Measurements from ENCODE around the gene FASN. TPM values are rescaled to one million over a fixed set of nuclear protein-coding genes. Genes with fewer than 3 reads are reported as not detected.

FASN gene
- total and polyA plus RNA-seq, 2 of the 13 experiments (the other 11 are each of a cell fraction or from before 2014, with no cell fraction given) = 51.7 to 101 TPM

DNA sequence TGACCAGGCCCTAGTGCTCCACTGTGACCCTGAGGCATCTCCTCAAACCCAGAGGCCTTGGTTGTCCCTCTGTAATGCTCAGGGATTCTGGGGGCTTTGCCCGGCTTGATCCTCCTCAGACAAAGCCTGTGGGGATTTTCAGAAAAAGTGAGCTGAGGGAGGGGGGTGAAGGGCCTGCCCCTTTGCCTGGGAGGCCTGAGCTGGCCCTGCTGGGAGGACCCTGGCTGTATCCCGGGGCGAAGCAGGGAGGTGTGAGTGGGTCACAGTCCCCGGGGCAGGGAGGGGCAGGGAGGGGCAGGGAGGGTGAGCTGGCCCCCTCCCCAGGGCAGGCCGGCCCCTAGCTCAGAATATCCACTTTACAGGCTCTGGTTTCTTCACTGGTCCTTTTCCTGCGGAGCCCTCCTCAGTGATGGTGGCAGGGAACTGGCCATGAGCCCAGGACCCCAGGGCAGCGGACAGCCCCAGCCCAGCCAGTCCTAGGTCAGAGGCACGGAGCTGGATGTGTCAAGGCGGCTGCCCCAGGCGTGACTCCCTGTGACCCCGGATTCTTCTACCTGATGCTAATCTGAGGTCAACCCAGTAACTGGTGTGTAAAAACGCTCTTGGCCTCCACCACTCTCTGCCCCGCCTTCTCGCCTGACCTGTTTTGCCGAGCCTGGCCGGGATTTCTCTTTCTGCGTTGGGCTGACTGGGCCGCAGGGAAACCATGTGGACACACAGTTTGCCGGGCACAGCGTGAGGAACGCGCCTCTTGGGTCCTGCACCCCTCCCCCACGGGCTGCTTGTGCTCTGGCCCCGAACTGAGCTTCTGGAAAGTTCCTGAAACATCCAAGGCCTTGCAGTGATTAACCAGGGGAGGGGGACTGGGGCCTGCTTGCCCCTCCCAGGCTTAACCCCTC, 5.8 kb upstream of the FASN start (continued):
- TF ChIP-seq ZNF646 (CRISPR knock-in tag; IDR thresholded peaks at IDR 0.05) (no peak), ZNF891 (CRISPR knock-in tag; IDR thresholded peaks at IDR 0.05) (peak; percentile 93), ZNF34 (CRISPR knock-in tag; IDR thresholded peaks at IDR 0.05; ENCODE audit: borderline replicate concordance) (no peak), KDM3A (CRISPR knock-in tag; IDR thresholded peaks at IDR 0.05; ENCODE audit: low read depth) (peak; percentile 30; the same call in 1 of the 2 replicates), ZNF431 (CRISPR knock-in tag; IDR thresholded peaks at IDR 0.05; ENCODE audit: borderline replicate concordance, low read depth) (peak; percentile 81; the same call in 1 of the 2 replicates), ZNF276 (CRISPR knock-in tag; IDR thresholded peaks at IDR 0.05; ENCODE audit: low read depth) (no peak), PAF1 (CRISPR knock-in tag; IDR thresholded peaks at IDR 0.05) (no peak), PHF20 (CRISPR knock-in tag; IDR thresholded peaks at IDR 0.05) (no peak), NR2C2 (CRISPR knock-in tag; IDR thresholded peaks at IDR 0.05; ENCODE audit: borderline replicate concordance) (peak; percentile 91), CAMTA2 (CRISPR knock-in tag; IDR thresholded peaks at IDR 0.05; ENCODE audit: borderline replicate concordance) (no peak), NFE2 (CRISPR knock-in tag; IDR thresholded peaks at IDR 0.05) (no peak), ZBTB7A (CRISPR knock-in tag; IDR thresholded peaks at IDR 0.05) (peak; percentile 75), RXRB (CRISPR knock-in tag; IDR thresholded peaks at IDR 0.05; ENCODE audit: borderline replicate concordance) (peak; percentile 93), ZNF720 (CRISPR knock-in tag; IDR thresholded peaks at IDR 0.05) (no peak)
- TF ChIP-seq, protein P1, sequence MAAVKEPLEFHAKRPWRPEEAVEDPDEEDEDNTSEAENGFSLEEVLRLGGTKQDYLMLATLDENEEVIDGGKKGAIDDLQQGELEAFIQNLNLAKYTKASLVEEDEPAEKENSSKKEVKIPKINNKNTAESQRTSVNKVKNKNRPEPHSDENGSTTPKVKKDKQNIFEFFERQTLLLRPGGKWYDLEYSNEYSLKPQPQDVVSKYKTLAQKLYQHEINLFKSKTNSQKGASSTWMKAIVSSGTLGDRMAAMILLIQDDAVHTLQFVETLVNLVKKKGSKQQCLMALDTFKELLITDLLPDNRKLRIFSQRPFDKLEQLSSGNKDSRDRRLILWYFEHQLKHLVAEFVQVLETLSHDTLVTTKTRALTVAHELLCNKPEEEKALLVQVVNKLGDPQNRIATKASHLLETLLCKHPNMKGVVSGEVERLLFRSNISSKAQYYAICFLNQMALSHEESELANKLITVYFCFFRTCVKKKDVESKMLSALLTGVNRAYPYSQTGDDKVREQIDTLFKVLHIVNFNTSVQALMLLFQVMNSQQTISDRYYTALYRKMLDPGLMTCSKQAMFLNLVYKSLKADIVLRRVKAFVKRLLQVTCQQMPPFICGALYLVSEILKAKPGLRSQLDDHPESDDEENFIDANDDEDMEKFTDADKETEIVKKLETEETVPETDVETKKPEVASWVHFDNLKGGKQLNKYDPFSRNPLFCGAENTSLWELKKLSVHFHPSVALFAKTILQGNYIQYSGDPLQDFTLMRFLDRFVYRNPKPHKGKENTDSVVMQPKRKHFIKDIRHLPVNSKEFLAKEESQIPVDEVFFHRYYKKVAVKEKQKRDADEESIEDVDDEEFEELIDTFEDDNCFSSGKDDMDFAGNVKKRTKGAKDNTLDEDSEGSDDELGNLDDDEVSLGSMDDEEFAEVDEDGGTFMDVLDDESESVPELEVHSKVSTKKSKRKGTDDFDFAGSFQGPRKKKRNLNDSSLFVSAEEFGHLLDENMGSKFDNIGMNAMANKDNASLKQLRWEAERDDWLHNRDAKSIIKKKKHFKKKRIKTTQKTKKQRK (IDR thresholded peaks at IDR 0.05; ENCODE audit: low read length) = no peak

Data from HepG2 (cell line).